B cell (primary cell): ENCODE data around the gene SHANK2. TPM values are rescaled to one million over a fixed set of nuclear protein-coding genes. Genes with fewer than 3 reads are reported as not detected.

Source experiments
- ATAC-seq: fragments of 200-7000 bp; cut with Tn5 transposase; one replicate; pipeline ENCODE4 v1.10.0; 2021; ENCODE audit warnings: low read depth, mild to moderate bottlenecking, moderate number of reproducible peaks, moderate library complexity
- CTCF ChIA-PET: fragments of 350-600 bp; sonication (Branson Sonifier 250); formaldehyde crosslinking; loops from one replicate; lab custom pipeline; 2021; ENCODE audit warnings: antibody characterized with exemption, inconsistent platforms; lab: Charles Lee
- POLR2A ChIA-PET: fragments of 350-600 bp; sonication (Branson Sonifier 250); formaldehyde crosslinking; loops from one replicate; lab custom pipeline; 2021; ENCODE audit warnings: antibody characterized with exemption; lab: Charles Lee
- DNase-seq: peaks from one replicate; pipeline ENCODE4 v3.0.0; 2013
- H2AFZ ChIP-seq: 2 replicates; pipeline ENCODE4 v1.6.1; 2012; ENCODE audit warnings: mild to moderate bottlenecking, low read depth, low read length; ENCODE audit not compliant: insufficient read depth, poor library complexity, severe bottlenecking
- H3K27ac ChIP-seq, 2 donors: 1 replicate in 1 of 2; 2 replicates in 1 of 2; pipeline ENCODE4 v1.5.1; 2012 to 2013; ENCODE audit warnings: low read length in 2 of 2, mild to moderate bottlenecking in 2 of 2, moderate library complexity in 1 of 2
- H3K27me3 ChIP-seq, 4 experiments: fragments of 200-600 bp in 1 of 4; sonication (generic) in 1 of 4; replicated peaks in 1 of 4; 1 replicate in 2 of 4; 2 replicates in 2 of 4; pipeline versions ENCODE4 v1.6.1 to v1.7.0; 2013 to 2016; ENCODE audit warnings: low read length in 3 of 4, mild to moderate bottlenecking in 2 of 4, mixed read lengths in 1 of 4, moderate library complexity in 1 of 4; ENCODE audit not compliant: insufficient read depth in 4 of 4, control insufficient read depth in 3 of 4; ENCODE audit errors: control extremely low read depth in 1 of 4
- H3K36me3 ChIP-seq, 2 experiments: replicated peaks in 1 of 2; 1 replicate in 1 of 2; 2 replicates in 1 of 2; pipeline versions ENCODE4 v1.6.1 to v1.7.1; 2013; ENCODE audit warnings: low read length in 1 of 2; ENCODE audit not compliant: insufficient read depth in 2 of 2, control insufficient read depth in 1 of 2; ENCODE audit errors: control extremely low read depth in 1 of 2, extremely low read depth in 1 of 2
- H3K4me1 ChIP-seq, 2 donors: fragments of 200-600 bp in 1 of 2; sonication (generic) in 1 of 2; 1 replicate in 1 of 2; 2 replicates in 1 of 2; pipeline versions ENCODE4 v1.5.1 to v1.6.1; 2013 to 2017; ENCODE audit warnings: low read length in 2 of 2; ENCODE audit not compliant: control insufficient read depth in 2 of 2, insufficient read depth in 2 of 2
- H3K4me2 ChIP-seq: replicated peaks from 2 replicates; pipeline ENCODE3; 2012; ENCODE audit warnings: mild to moderate bottlenecking, low read depth, low read length; ENCODE audit not compliant: poor library complexity, severe bottlenecking
- H3K4me3 ChIP-seq, 5 experiments: fragments of 200-600 bp in 1 of 5; sonication (generic) in 1 of 5; 1 replicate in 3 of 5; 2 replicates in 2 of 5; pipeline versions ENCODE4 v1.5.1 to v1.7.0; 2011 to 2016; ENCODE audit warnings: low read length in 4 of 5, mild to moderate bottlenecking in 4 of 5, low read depth in 2 of 5, control low read depth in 1 of 5, moderate library complexity in 1 of 5; ENCODE audit not compliant: insufficient read depth in 1 of 5; ENCODE audit errors: control extremely low read depth in 1 of 5, extremely low read depth in 1 of 5
- H3K79me2 ChIP-seq: fragments of 200-600 bp; sonication (generic); one replicate; pipeline ENCODE4 v1.6.0; 2016; ENCODE audit warnings: low read length; ENCODE audit not compliant: control insufficient read depth, insufficient read depth
- H3K9ac ChIP-seq: fragments of 200-600 bp; sonication (generic); 2 replicates; pipeline ENCODE4 v1.6.1; 2017; ENCODE audit warnings: mild to moderate bottlenecking, low read length, moderate library complexity
- H3K9me3 ChIP-seq, 3 donors: one replicate each; pipeline versions ENCODE4 v1.6.1 to v1.7.1; 2013; ENCODE audit warnings: low read length in 2 of 3; ENCODE audit not compliant: control insufficient read depth in 2 of 3, insufficient read depth in 1 of 3; ENCODE audit errors: control extremely low read depth in 1 of 3
- H4K20me1 ChIP-seq: 2 replicates; pipeline ENCODE4 v1.6.0; 2012; ENCODE audit warnings: mild to moderate bottlenecking, low read length; ENCODE audit not compliant: insufficient read depth, control insufficient read depth, poor library complexity, severe bottlenecking
- H3K27ac Mint-ChIP-seq: one replicate; pipeline ENCODE4 v1.8.0; 2021; ENCODE audit warnings: mixed read lengths
- H3K27me3 Mint-ChIP-seq: one replicate; pipeline ENCODE4 v1.8.0; 2021; ENCODE audit warnings: mixed read lengths
- H3K4me1 Mint-ChIP-seq: one replicate; pipeline ENCODE4 v1.8.0; 2021; ENCODE audit warnings: mixed read lengths
- H3K4me3 Mint-ChIP-seq: one replicate; pipeline ENCODE4 v1.8.0; 2021; ENCODE audit warnings: mixed read lengths
- H3K9me3 Mint-ChIP-seq: one replicate; pipeline ENCODE4 v1.8.0; 2022; ENCODE audit warnings: mixed read lengths; ENCODE audit not compliant: insufficient read depth
- EZH2 ChIP-seq: IDR thresholded peaks from 2 replicates; pipeline ENCODE4 v1.6.1; 2012; ENCODE audit warnings: borderline replicate concordance, low read depth, mild to moderate bottlenecking, moderate library complexity, low read length; ENCODE audit not compliant: insufficient read depth, poor library complexity, severe bottlenecking
- WGBS: methylation state at CpG from one replicate; pipeline ENCODE4 v1.1.5; 2013; ENCODE audit warnings: missing lambda C conversion rate; ENCODE audit not compliant: insufficient coverage; 5-methylcytosine and 5-hydroxymethylcytosine counted together
- intact Hi-C: fragments of 100-400 bp; cut with micrococcal nuclease; formaldehyde crosslinking; loops from one replicate; pipeline ENCODE4 v1.10.0; 2022
- polyA plus RNA-seq: library from polyadenylated mRNA; depleted of rRNA; stranded (reverse); fragments of >200 nt; gene quantifications from 2 replicates; pipeline ENCODE4 v1.2.3, GENCODE V29; 2012
- total RNA-seq, 2 donors: library from RNA; stranded (reverse); fragments of 120-200 nt in 1 of 2; gene quantifications; 1 replicate in 1 of 2; 2 replicates in 1 of 2; pipeline versions ENCODE4 v1.2.3 to v1.2.4, GENCODE V29; 2013 to 2022
- TF ChIP-seq, protein P1 (sequence below): fragments of 200-600 bp; IDR thresholded peaks from one replicate; pipeline ENCODE4 v1.8.0; 2022; ENCODE audit warnings: antibody characterized with exemption, mild to moderate bottlenecking

Gene SHANK2
- total and polyA plus RNA-seq, 2 donors (not counting 1 experiment from before 2014, with no cell fraction given): 0.07 to 0.28 TPM

DNA sequence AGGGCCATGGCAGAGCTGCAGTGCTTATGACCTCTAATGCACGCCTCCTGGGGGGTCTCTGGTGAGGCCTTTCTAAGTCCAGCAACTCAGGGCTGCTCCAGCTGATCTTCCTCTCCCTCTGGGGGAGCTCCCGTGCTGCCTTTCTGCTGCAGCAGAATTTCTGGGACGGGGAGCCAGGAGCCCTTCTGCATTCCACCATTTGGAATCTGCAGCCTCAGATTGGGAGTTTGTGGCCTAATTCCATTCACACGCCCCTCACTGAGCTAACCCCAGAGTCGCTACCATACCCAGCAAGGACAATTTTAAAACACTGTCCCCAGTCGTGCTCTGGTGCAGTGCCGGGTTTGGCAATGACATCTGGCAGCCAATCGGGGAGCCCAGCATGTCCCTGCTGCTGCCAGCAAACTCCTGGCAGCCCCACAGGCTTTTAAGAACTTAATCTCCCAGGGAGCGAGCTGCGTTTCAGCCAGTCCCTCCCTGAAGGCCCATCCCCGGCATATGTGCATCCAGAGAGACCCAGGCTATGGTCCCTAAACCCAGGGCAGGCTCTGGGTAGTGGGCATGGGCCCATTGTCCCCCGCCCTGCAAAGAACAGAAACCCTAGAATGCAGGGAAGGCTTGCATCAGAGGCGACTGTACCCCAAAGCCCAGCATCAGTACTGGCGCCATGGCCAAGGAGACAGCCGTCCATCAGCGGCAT, 4.7 kb downstream of the SHANK2 start:
- H4K20me1 ChIP-seq: no peaks in the 10 kb centered on the region
- H3K9me3 ChIP-seq: peaks cover 0 to 4% (median 0%) of the 10 kb centered on the region in 3 donors
- no peak overlapping the region for H3K9ac ChIP-seq
- no peaks in the 10 kb centered on the region for H3K79me2 ChIP-seq
- Mint-ChIP-seq H3K4me1 (peaks cover 17% of the 10 kb centered on the region), H3K4me3 (no peak overlapping the region), H3K27me3 (peaks cover 49% of the 10 kb centered on the region), H3K27ac (no peak overlapping the region), H3K9me3 (no peaks in the 10 kb centered on the region)
- WGBS: 63% methylated on average over 16 of the region's 16 CpGs
- ChIA-PET POLR2A (no interaction called here), CTCF (no interaction called here)
- DNase-seq: no peak
- no peak overlapping the region for H3K4me2 ChIP-seq
- H3K4me3 ChIP-seq: no peak overlapping the region
- peaks cover 0 to 64% (median 43%) of the 10 kb centered on the region in 4 experiments for H3K27me3 ChIP-seq
- H3K4me1 ChIP-seq: peaks cover 22 to 28% of the 10 kb centered on the region in 2 donors
- H3K36me3 ChIP-seq: no peaks in the 10 kb centered on the region
- ATAC-seq: no peak
- TF ChIP-seq, protein P1, sequence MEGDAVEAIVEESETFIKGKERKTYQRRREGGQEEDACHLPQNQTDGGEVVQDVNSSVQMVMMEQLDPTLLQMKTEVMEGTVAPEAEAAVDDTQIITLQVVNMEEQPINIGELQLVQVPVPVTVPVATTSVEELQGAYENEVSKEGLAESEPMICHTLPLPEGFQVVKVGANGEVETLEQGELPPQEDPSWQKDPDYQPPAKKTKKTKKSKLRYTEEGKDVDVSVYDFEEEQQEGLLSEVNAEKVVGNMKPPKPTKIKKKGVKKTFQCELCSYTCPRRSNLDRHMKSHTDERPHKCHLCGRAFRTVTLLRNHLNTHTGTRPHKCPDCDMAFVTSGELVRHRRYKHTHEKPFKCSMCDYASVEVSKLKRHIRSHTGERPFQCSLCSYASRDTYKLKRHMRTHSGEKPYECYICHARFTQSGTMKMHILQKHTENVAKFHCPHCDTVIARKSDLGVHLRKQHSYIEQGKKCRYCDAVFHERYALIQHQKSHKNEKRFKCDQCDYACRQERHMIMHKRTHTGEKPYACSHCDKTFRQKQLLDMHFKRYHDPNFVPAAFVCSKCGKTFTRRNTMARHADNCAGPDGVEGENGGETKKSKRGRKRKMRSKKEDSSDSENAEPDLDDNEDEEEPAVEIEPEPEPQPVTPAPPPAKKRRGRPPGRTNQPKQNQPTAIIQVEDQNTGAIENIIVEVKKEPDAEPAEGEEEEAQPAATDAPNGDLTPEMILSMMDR: no peak
- TF ChIP-seq EZH2: no peak
- intact Hi-C loops: no loop called here
- no peak overlapping the region for H3K27ac ChIP-seq
- no peak overlapping the region for H2AFZ ChIP-seq

DNA sequence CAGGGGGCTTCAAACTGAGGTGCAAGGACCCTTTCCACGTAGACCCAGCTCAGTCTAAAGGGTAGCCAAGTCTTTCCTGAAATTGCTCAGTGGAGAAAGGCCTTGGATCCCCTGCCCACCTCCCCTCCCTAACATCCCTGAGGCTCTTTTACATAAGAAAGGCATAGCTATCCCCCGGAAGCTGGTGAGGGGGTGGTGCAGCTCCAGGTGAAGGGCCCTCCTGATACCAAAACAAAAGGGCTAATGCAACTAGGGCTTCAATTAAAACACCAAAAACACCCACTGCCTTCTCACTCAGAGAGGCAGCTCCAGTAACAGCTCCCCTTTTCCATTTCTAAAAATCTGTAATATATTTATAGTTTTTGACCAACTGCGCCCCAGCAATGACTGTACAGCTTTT, 5.8 kb downstream of the SHANK2 start:
- 33% methylated on average over 1 of the region's 3 CpGs for WGBS
- Mint-ChIP-seq H3K4me3 (no peak overlapping the region), H3K4me1 (peaks cover 13% of the 10 kb centered on the region), H3K27me3 (peaks cover 59% of the 10 kb centered on the region), H3K27ac (no peak overlapping the region), H3K9me3 (no peaks in the 10 kb centered on the region)
- peaks cover 0 to 62% (median 42%) of the 10 kb centered on the region in 4 experiments for H3K27me3 ChIP-seq
- ATAC-seq (no peak), DNase-seq (no peak)
- ChIA-PET CTCF (no interaction called here), POLR2A (no interaction called here)
- H3K36me3 ChIP-seq: no peaks in the 10 kb centered on the region
- peaks cover 0 to 4% (median 0%) of the 10 kb centered on the region in 3 donors for H3K9me3 ChIP-seq
- no peaks in the 10 kb centered on the region for H4K20me1 ChIP-seq
- no peak overlapping the region for H2AFZ ChIP-seq
- H3K79me2 ChIP-seq: no peaks in the 10 kb centered on the region
- H3K9ac ChIP-seq: no peak overlapping the region
- intact Hi-C loops: no loop called here
- peaks cover 17 to 22% of the 10 kb centered on the region in 2 donors for H3K4me1 ChIP-seq
- H3K4me2 ChIP-seq: no peak overlapping the region
- TF ChIP-seq, protein P1: no peak
- no peak for TF ChIP-seq EZH2
- no peak overlapping the region for H3K27ac ChIP-seq
- H3K4me3 ChIP-seq: no peak overlapping the region
